Parathyroid adenoma (tissue), 2 donors: ENCODE results near the gene BRD2.

Experiments used
- H2AFZ ChIP-seq: fragments of 300-600 bp; sonication (generic); one replicate; pipeline ENCODE4 v1.7.0; 2017; ENCODE audit warnings: antibody characterized with exemption, mild to moderate bottlenecking
- H3K27ac ChIP-seq: fragments of 300-600 bp; sonication (generic); one replicate; pipeline ENCODE4 v1.7.0; 2017
- H3K27me3 ChIP-seq: fragments of 300-600 bp; sonication (generic); one replicate; pipeline ENCODE4 v1.7.0; 2017; ENCODE audit warnings: low read length; ENCODE audit not compliant: control insufficient read depth, insufficient read depth
- H3K36me3 ChIP-seq: fragments of 300-600 bp; sonication (generic); one replicate; pipeline ENCODE4 v1.7.0; 2017; ENCODE audit warnings: low read length; ENCODE audit not compliant: control insufficient read depth, insufficient read depth
- H3K4me1 ChIP-seq: fragments of 300-600 bp; sonication (generic); one replicate; pipeline ENCODE4 v1.7.0; 2017; ENCODE audit warnings: control low read depth
- H3K4me2 ChIP-seq: fragments of 300-600 bp; sonication (generic); one replicate; pipeline ENCODE4 v1.7.0; 2017; ENCODE audit warnings: low read length
- H3K4me3 ChIP-seq: fragments of 300-600 bp; sonication (generic); one replicate; pipeline ENCODE4 v1.7.0; 2017; ENCODE audit warnings: low read depth, low read length
- H3K79me2 ChIP-seq: fragments of 300-600 bp; sonication (generic); one replicate; pipeline ENCODE4 v1.7.0; 2017; ENCODE audit warnings: control low read depth
- H3K9ac ChIP-seq: fragments of 300-600 bp; sonication (generic); one replicate; pipeline ENCODE4 v1.7.0; 2017; ENCODE audit warnings: mild to moderate bottlenecking
- H3K9me3 ChIP-seq: fragments of 300-600 bp; sonication (generic); one replicate; pipeline ENCODE4 v1.7.0; 2017; ENCODE audit warnings: low read length; ENCODE audit not compliant: control insufficient read depth
- TF ChIP-seq, protein P1 (sequence below): fragments of 300-600 bp; sonication (generic); IDR thresholded peaks from one replicate; pipeline ENCODE4 v1.7.0; 2017; ENCODE audit warnings: antibody characterized with exemption, mild to moderate bottlenecking
- donor health status: primary hyperparathyroidism.

BRD2 gene

DNA sequence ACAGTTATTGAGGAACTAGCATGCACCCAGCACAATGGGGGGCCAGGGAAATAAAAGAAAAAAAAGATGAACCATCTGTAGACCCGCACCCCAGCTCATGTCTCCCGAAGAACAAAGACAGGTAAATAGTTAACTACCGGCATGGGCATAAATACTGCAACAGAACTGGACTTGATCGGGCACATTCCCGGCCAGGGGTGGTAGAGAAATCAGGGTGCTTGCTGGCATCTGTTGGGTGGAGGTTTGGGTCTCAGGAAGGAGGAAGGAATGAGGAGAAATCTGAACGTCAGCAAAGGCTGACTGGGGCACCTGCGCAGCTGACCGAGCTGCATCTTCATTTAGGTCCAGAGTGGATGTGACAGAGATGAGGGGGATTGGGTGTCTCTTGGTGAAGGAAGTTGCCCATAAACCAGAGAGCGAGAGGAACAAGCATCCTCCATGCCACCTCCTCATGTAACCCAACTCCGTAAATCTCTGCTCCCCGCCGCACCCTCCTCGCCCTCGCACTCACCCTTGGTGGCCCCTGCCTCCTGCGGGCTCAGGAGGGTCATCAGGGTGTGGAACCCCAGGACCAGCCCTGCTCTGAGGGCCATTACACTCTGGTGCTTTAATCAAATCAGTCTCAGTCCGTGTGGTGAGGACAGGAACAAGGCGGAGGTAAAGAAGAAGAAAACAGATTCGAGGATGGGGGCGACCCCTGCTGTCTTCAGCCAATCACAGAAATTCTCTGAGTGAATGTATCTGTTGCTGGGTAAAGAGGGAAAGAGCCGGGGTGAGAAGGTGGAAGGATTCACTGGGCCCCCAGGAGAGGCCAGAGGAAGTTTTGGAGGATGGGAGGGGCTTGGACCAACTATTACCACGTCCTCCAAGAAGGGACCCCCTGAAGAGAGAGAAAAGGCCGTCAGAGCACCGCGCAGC, 40.8 kb downstream of the BRD2 start, which contains the start of gene HLA-DOA:
TSS of gene HLA-DOA (minus strand) at position 648 of the 918 bp plus-strand sequence.
- Histone ChIP-seq H3K36me3 (no peaks in the 10 kb centered on the region), H3K27ac (peak within 1 kb of the TSS; percentile 45), H3K9me3 (no peaks in the 10 kb centered on the region), H3K9ac (no peak within 1 kb of the TSS), H3K4me3 (peak within 1 kb of the TSS; percentile 5), H3K4me2 (no peak within 1 kb of the TSS), H3K27me3 (no peaks in the 10 kb centered on the region), H2AFZ (peak within 1 kb of the TSS; percentile 39), H3K79me2 (no peaks in the 10 kb centered on the region), H3K4me1 (no peaks in the 10 kb centered on the region)
- TF ChIP-seq, protein P1, sequence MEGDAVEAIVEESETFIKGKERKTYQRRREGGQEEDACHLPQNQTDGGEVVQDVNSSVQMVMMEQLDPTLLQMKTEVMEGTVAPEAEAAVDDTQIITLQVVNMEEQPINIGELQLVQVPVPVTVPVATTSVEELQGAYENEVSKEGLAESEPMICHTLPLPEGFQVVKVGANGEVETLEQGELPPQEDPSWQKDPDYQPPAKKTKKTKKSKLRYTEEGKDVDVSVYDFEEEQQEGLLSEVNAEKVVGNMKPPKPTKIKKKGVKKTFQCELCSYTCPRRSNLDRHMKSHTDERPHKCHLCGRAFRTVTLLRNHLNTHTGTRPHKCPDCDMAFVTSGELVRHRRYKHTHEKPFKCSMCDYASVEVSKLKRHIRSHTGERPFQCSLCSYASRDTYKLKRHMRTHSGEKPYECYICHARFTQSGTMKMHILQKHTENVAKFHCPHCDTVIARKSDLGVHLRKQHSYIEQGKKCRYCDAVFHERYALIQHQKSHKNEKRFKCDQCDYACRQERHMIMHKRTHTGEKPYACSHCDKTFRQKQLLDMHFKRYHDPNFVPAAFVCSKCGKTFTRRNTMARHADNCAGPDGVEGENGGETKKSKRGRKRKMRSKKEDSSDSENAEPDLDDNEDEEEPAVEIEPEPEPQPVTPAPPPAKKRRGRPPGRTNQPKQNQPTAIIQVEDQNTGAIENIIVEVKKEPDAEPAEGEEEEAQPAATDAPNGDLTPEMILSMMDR = no peak

DNA sequence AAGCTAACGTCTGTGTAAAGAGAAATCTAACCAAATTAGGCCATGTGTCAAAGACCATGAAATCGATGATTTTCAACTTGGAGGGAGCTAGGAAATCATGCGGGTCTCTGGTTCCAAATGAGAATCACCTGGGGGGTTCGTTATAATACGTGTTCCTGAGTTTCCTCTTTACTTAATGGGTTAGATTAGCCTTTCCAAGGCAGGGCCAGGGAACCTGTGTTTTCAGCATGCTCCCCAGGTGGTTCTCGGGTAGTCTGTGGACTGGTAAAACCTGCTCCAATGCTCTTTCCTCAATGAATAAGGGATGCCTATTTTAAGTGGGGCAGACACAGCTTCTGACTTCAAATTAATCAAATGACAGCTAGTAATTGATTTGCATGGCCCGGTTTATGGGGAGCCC, 42.0 kb downstream of the BRD2 start:
- Histone ChIP-seq H3K9me3 (no peaks in the 10 kb centered on the region), H3K4me3 (no peak overlapping the region), H3K27me3 (no peaks in the 10 kb centered on the region), H2AFZ (no peak overlapping the region), H3K4me2 (no peak overlapping the region), H3K27ac (no peak overlapping the region), H3K36me3 (no peaks in the 10 kb centered on the region), H3K9ac (no peak overlapping the region), H3K4me1 (no peaks in the 10 kb centered on the region), H3K79me2 (no peaks in the 10 kb centered on the region)
- TF ChIP-seq, protein P1 = no peak

DNA sequence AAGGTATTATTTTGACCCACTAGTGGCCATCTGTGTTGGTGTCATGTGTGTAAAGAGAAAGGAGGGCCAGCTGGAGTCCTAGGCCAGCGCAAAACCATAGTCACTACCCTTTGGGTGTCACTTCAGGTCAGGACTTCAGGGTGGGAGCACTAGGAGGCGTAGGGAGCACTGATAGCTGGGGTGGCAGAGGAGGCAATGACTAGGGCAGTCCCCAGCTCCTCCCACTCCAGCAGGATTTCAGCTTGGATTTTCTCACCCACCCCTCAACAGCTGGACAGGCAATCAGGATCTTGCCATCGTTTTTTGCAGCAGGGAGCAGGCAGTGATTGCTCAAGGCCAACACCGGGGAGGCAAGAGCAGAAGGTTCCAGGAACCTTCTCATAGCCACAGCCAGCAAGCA, 45.2 kb downstream of the BRD2 start:
- no peak overlapping the region for H2AFZ ChIP-seq
- no peak overlapping the region for H3K27ac ChIP-seq
- TF ChIP-seq, protein P1 = no peak
- H3K79me2 ChIP-seq = no peaks in the 10 kb centered on the region
- no peak overlapping the region for H3K4me2 ChIP-seq
- H3K9me3 ChIP-seq = no peaks in the 10 kb centered on the region
- H3K9ac ChIP-seq = no peak overlapping the region
- H3K27me3 ChIP-seq = no peaks in the 10 kb centered on the region
- no peak overlapping the region for H3K4me3 ChIP-seq
- H3K4me1 ChIP-seq = no peaks in the 10 kb centered on the region
- no peaks in the 10 kb centered on the region for H3K36me3 ChIP-seq

DNA sequence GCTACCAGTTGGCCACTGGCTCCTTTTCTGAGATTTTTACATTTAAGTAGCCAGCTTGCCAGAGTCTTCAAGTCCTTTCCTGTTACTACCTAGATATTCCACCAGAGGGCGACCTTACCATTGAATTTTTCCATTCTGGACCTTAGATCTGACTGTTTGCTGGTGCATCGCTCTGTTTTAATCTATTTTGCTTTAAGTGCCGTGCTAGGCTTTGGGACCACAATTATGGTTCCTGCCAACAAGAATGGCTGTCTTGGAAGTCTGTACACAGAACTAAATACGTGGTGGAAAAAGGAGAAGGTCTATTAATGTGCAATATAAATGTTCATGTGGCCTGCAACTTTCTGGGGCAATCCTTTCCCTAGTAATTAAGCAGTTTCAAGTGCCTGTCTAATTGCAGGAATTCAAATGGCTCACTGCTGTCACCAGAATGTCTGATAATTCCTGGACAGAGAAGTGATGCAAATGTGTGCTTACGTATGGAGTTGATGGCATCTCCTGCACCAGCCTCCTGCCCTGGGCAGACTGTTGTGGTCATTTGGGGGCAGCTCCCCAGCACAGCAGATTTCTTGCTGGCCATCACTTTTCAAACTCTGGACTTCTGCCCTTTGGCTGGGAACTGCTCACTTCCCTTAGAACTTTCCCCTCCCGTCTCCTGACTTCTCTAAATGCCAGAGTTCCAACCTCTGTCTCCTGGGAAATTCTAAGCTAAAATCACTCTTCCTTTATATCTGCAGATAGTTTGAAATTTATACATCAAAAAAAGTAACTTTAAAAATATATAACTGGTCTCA, 46.6 kb downstream of the BRD2 start:
- Histone ChIP-seq H2AFZ (no peak overlapping the region), H3K36me3 (no peaks in the 10 kb centered on the region), H3K27ac (no peak overlapping the region), H3K9me3 (no peaks in the 10 kb centered on the region), H3K9ac (no peak overlapping the region), H3K79me2 (no peaks in the 10 kb centered on the region), H3K4me2 (no peak overlapping the region), H3K4me1 (no peaks in the 10 kb centered on the region), H3K4me3 (no peak overlapping the region), H3K27me3 (no peaks in the 10 kb centered on the region)
- TF ChIP-seq, protein P1 = peak; percentile 80
